ENCODE data around the gene LIPH. TPM values are rescaled to one million over a fixed set of nuclear protein-coding genes. Genes with fewer than 3 reads are reported as not detected.

Gene LIPH
- polyA plus RNA-seq, 3 donors: not detected

- no peak overlapping the region for H3K4me3 ChIP-seq (replicated peaks in 1 of 3; ENCODE audit: low read depth in 2 of 3, low read length in 3 of 3)
- H3K27ac Mint-ChIP-seq: no peak overlapping the region
- H3K79me2 ChIP-seq (ENCODE audit: insufficient read depth, low read length): no peaks in the 10 kb centered on the region
- H3K9me3 Mint-ChIP-seq: no peaks in the 10 kb centered on the region
- H3K4me1 ChIP-seq (ENCODE audit: control insufficient read depth in 1 of 2, insufficient read depth in 2 of 2, low read length in 2 of 2): no peaks in the 10 kb centered on the region
- DNase-seq: no peak
- 50% methylated on average over 2 of the region's 4 CpGs for WGBS (ENCODE audit: insufficient coverage)
- no peak overlapping the region for H3K4me3 Mint-ChIP-seq
- intact Hi-C loops (cut with micrococcal nuclease): no loop called here
- H3K27ac ChIP-seq (ENCODE audit: low read depth in 1 of 2, low read length in 2 of 2): no peak overlapping the region
- no peaks in the 10 kb centered on the region for H3K36me3 Mint-ChIP-seq
- H3K9me3 ChIP-seq (replicated peaks in 1 of 2; ENCODE audit: control insufficient read depth in 1 of 2, insufficient read depth in 1 of 2, low read length in 2 of 2): no peaks in the 10 kb centered on the region
- no peaks in the 10 kb centered on the region for H4K20me1 ChIP-seq (ENCODE audit: insufficient read depth, low read length)
- no peaks in the 10 kb centered on the region for H3K27me3 ChIP-seq (ENCODE audit: control insufficient read depth in 2 of 2, insufficient read depth in 2 of 2, low read length in 2 of 2)
- TF ChIP-seq CTCF (IDR thresholded peaks at IDR 0.05): no peak
- no peak overlapping the region for H3K9ac ChIP-seq (ENCODE audit: insufficient read depth, low read length, poor library complexity, severe bottlenecking)
- H3K36me3 ChIP-seq (replicated peaks in 1 of 2; ENCODE audit: control insufficient read depth in 1 of 2, insufficient read depth in 2 of 2, low read length in 2 of 2): no peaks in the 10 kb centered on the region
- no peak overlapping the region for H2AFZ ChIP-seq (ENCODE audit: insufficient read depth, low read depth, low read length, poor library complexity, severe bottlenecking)
- H3K27me3 Mint-ChIP-seq (ENCODE audit: low read depth in 3 of 3): peaks cover 3 to 8% (median 6%) of the 10 kb centered on the region in 3 donors
- no peaks in the 10 kb centered on the region for H3K4me1 Mint-ChIP-seq
- H3K4me2 ChIP-seq (replicated peaks; ENCODE audit: extremely low read depth, low read length, poor library complexity, severe bottlenecking): no peak overlapping the region
Observed at GRCh38 chr3:185511711-185512110, 40.7 kb downstream of the LIPH start.

- Mint-ChIP-seq H3K4me1 (no peaks in the 10 kb centered on the region), H3K36me3 (no peaks in the 10 kb centered on the region), H3K27me3 (ENCODE audit: low read depth in 3 of 3) (peaks cover 0 to 6% (median 3%) of the 10 kb centered on the region in 3 donors), H3K9me3 (no peaks in the 10 kb centered on the region), H3K4me3 (peak overlapping the region in 1 of 2 donors; percentile 13), H3K27ac (no peak overlapping the region)
- intact Hi-C loops (cut with micrococcal nuclease): no loop called here
- WGBS (ENCODE audit: insufficient coverage): 93% methylated on average over 16 of the region's 19 CpGs
- H3K9ac ChIP-seq (ENCODE audit: insufficient read depth, low read length, poor library complexity, severe bottlenecking): no peak overlapping the region
- H3K27me3 ChIP-seq (ENCODE audit: control insufficient read depth in 2 of 2, insufficient read depth in 2 of 2, low read length in 2 of 2): no peaks in the 10 kb centered on the region
- no peak for TF ChIP-seq CTCF (IDR thresholded peaks at IDR 0.05)
- no peaks in the 10 kb centered on the region for H3K4me1 ChIP-seq (ENCODE audit: control insufficient read depth in 1 of 2, insufficient read depth in 2 of 2, low read length in 2 of 2)
- no peaks in the 10 kb centered on the region for H3K36me3 ChIP-seq (replicated peaks in 1 of 2; ENCODE audit: control insufficient read depth in 1 of 2, insufficient read depth in 2 of 2, low read length in 2 of 2)
- no peak overlapping the region for H2AFZ ChIP-seq (ENCODE audit: insufficient read depth, low read depth, low read length, poor library complexity, severe bottlenecking)
- H3K27ac ChIP-seq (ENCODE audit: low read depth in 1 of 2, low read length in 2 of 2): no peak overlapping the region
- H3K4me3 ChIP-seq (replicated peaks in 1 of 3; ENCODE audit: low read depth in 2 of 3, low read length in 3 of 3): no peak overlapping the region
- H3K79me2 ChIP-seq (ENCODE audit: insufficient read depth, low read length): no peaks in the 10 kb centered on the region
- DNase-seq: no peak
- no peaks in the 10 kb centered on the region for H3K9me3 ChIP-seq (replicated peaks in 1 of 2; ENCODE audit: control insufficient read depth in 1 of 2, insufficient read depth in 1 of 2, low read length in 2 of 2)
- H3K4me2 ChIP-seq (replicated peaks; ENCODE audit: extremely low read depth, low read length, poor library complexity, severe bottlenecking): no peak overlapping the region
- no peaks in the 10 kb centered on the region for H4K20me1 ChIP-seq (ENCODE audit: insufficient read depth, low read length)
Observed at GRCh38 chr3:185508335-185508991, 43.9 kb downstream of the LIPH start.

Data from CD14-positive monocyte (primary cell).